ENCODE measurements around the gene ENTPD1. TPM values are rescaled to one million over a fixed set of nuclear protein-coding genes. Genes with fewer than 3 reads are reported as not detected.

ENTPD1 gene
- total RNA-seq, 1 experiment from 2014 or later = not detected

- ChIA-PET POLR2A (no interaction called here), CTCF (interaction anchor here (0.6 to 2.2 kb wide), 6 partner anchors 11 to 1389 kb away, joined by 3 to 12 read pairs (median 4); partner anchors contain the start of gene TCTN3)
- no peaks in the 10 kb centered on the region for H3K4me1 Mint-ChIP-seq (ENCODE audit: insufficient read depth, unreplicated experiment)
- DNase-seq (ENCODE audit: unreplicated experiment) = no peak
- intact Hi-C loops (cut with micrococcal nuclease) = no loop called here
- no peak overlapping the region for H3K27ac Mint-ChIP-seq (ENCODE audit: low read depth, unreplicated experiment)
- no TSS peak for BruUV-seq (replicated peaks)
- peaks cover 8% of the 10 kb centered on the region for H3K9me3 Mint-ChIP-seq (ENCODE audit: unreplicated experiment)
- no peaks in the 10 kb centered on the region for H3K36me3 Mint-ChIP-seq (ENCODE audit: insufficient read depth, unreplicated experiment)
- no peak overlapping the region for H3K4me3 Mint-ChIP-seq (ENCODE audit: unreplicated experiment)
- no peak for TF ChIP-seq CTCF (IDR thresholded peaks at IDR 0.05; ENCODE audit: unreplicated experiment)
- H3K27me3 Mint-ChIP-seq (ENCODE audit: insufficient read depth, unreplicated experiment) = no peaks in the 10 kb centered on the region
Measured at GRCh38 chr10:95830044-95830443, 74.1 kb downstream of the ENTPD1 start.

- Mint-ChIP-seq H3K4me3 (ENCODE audit: unreplicated experiment) (no peak overlapping the region), H3K9me3 (ENCODE audit: unreplicated experiment) (peaks cover 8% of the 10 kb centered on the region), H3K27me3 (ENCODE audit: insufficient read depth, unreplicated experiment) (no peaks in the 10 kb centered on the region), H3K27ac (ENCODE audit: low read depth, unreplicated experiment) (no peak overlapping the region), H3K4me1 (ENCODE audit: insufficient read depth, unreplicated experiment) (no peaks in the 10 kb centered on the region), H3K36me3 (ENCODE audit: insufficient read depth, unreplicated experiment) (no peaks in the 10 kb centered on the region)
- DNase-seq (ENCODE audit: unreplicated experiment) = no peak
- no TSS peak for BruUV-seq (replicated peaks)
- ChIA-PET CTCF (interaction anchor here (1.1 kb wide), 1 partner anchor 13 kb away, joined by 4 read pairs; no protein-coding TSS in a partner anchor), POLR2A (no interaction called here)
- no peak for TF ChIP-seq CTCF (IDR thresholded peaks at IDR 0.05; ENCODE audit: unreplicated experiment)
- intact Hi-C loops (cut with micrococcal nuclease) = no loop called here
Measured at GRCh38 chr10:95831076-95831475, 75.1 kb downstream of the ENTPD1 start.

- DNase-seq (ENCODE audit: unreplicated experiment) = no peak
- ChIA-PET CTCF (no interaction called here), POLR2A (no interaction called here)
Measured at GRCh38 chr10:95831515-95831914, 75.6 kb downstream of the ENTPD1 start.

More at GRCh38 chr10:95831515-95831914, 75.6 kb downstream of the ENTPD1 start:
- no peak for TF ChIP-seq CTCF (IDR thresholded peaks at IDR 0.05; ENCODE audit: unreplicated experiment)
- H3K27me3 Mint-ChIP-seq (ENCODE audit: insufficient read depth, unreplicated experiment) = no peaks in the 10 kb centered on the region
- no peak overlapping the region for H3K27ac Mint-ChIP-seq (ENCODE audit: low read depth, unreplicated experiment)
- no peaks in the 10 kb centered on the region for H3K4me1 Mint-ChIP-seq (ENCODE audit: insufficient read depth, unreplicated experiment)
- no peaks in the 10 kb centered on the region for H3K36me3 Mint-ChIP-seq (ENCODE audit: insufficient read depth, unreplicated experiment)
- BruUV-seq (replicated peaks) = no TSS peak
- H3K4me3 Mint-ChIP-seq (ENCODE audit: unreplicated experiment) = no peak overlapping the region
- peaks cover 5% of the 10 kb centered on the region for H3K9me3 Mint-ChIP-seq (ENCODE audit: unreplicated experiment)
- intact Hi-C loops (cut with micrococcal nuclease) = no loop called here
